ENCODE measurements around the gene TMEM108. TPM values are rescaled to one million over a fixed set of nuclear protein-coding genes. Genes with fewer than 3 reads are reported as not detected.

The TMEM108 gene
- total RNA-seq, 2 experiments from 2014 or later = not detected

- BruUV-seq (replicated peaks) = no TSS peak
- H3K4me2 ChIP-seq (ENCODE audit: low read length) = no peak overlapping the region
- no peaks in the 10 kb centered on the region for H3K9me2 ChIP-seq (ENCODE audit: insufficient read depth, low read length)
- CTCF ChIA-PET (ENCODE audit: unreplicated experiment) = no interaction called here
- no peak for TF ChIP-seq CTCF (conservative IDR thresholded peaks at IDR 0.05; ENCODE audit: low read length)
- no peak for TF ChIP-seq EZH2phosphoT487 (IDR thresholded peaks at IDR 0.05; ENCODE audit: borderline replicate concordance, low read depth, low read length)
- no peaks in the 10 kb centered on the region for H3K79me2 ChIP-seq (ENCODE audit: insufficient read depth, low read depth, low read length)
- H3K27ac ChIP-seq (ENCODE audit: low read depth, low read length, poor library complexity, severe bottlenecking) = no peak overlapping the region
- H3K9me3 ChIP-seq (ENCODE audit: low read length) = no peaks in the 10 kb centered on the region
- POLR2A ChIA-PET = no interaction called here
- DNase-seq (ENCODE audit: low spot score) = no peak
- no peaks in the 10 kb centered on the region for H4K20me1 ChIP-seq (ENCODE audit: insufficient read depth, low read length)
- H3K36me3 ChIP-seq (ENCODE audit: insufficient read depth, low read length) = no peaks in the 10 kb centered on the region
- H2AFZ ChIP-seq (ENCODE audit: low read length) = no peak overlapping the region
- H3K4me1 ChIP-seq (ENCODE audit: insufficient read depth, low read length, poor library complexity, severe bottlenecking) = no peaks in the 10 kb centered on the region
- no peak overlapping the region for H3K4me3 ChIP-seq (ENCODE audit: low read depth, low read length, poor library complexity, severe bottlenecking)
- intact Hi-C loops (cut with micrococcal nuclease; ENCODE audit: unreplicated experiment) = no loop called here
Measured at GRCh38 chr3:133058831-133059230, 20.6 kb downstream of the TMEM108 start.

GRCh38 chr3:133065193-133065961 is 27.2 kb downstream of the TMEM108 start:
- H3K27ac ChIP-seq (ENCODE audit: low read depth, low read length, poor library complexity, severe bottlenecking) = no peak overlapping the region
- no peak overlapping the region for H3K4me3 ChIP-seq (ENCODE audit: low read depth, low read length, poor library complexity, severe bottlenecking)
- H3K9me3 ChIP-seq (ENCODE audit: low read length) = no peaks in the 10 kb centered on the region
- BruUV-seq (replicated peaks) = no TSS peak
- H2AFZ ChIP-seq (ENCODE audit: low read length) = no peak overlapping the region
- no peak for DNase-seq (ENCODE audit: low spot score)
- H3K36me3 ChIP-seq (ENCODE audit: insufficient read depth, low read length) = no peaks in the 10 kb centered on the region
- no peaks in the 10 kb centered on the region for H4K20me1 ChIP-seq (ENCODE audit: insufficient read depth, low read length)
- intact Hi-C loops (cut with micrococcal nuclease; ENCODE audit: unreplicated experiment) = no loop called here
- TF ChIP-seq CTCF (conservative IDR thresholded peaks at IDR 0.05; ENCODE audit: low read length) = no peak
- no peak for TF ChIP-seq EZH2phosphoT487 (IDR thresholded peaks at IDR 0.05; ENCODE audit: borderline replicate concordance, low read depth, low read length)
- CTCF ChIA-PET (ENCODE audit: unreplicated experiment) = no interaction called here
- no peaks in the 10 kb centered on the region for H3K9me2 ChIP-seq (ENCODE audit: insufficient read depth, low read length)
- POLR2A ChIA-PET = interaction anchor here (0.7 kb wide), 1 partner anchor 883 kb away, joined by 4 read pairs; no protein-coding TSS in a partner anchor
- no peaks in the 10 kb centered on the region for H3K4me1 ChIP-seq (ENCODE audit: insufficient read depth, low read length, poor library complexity, severe bottlenecking)
- no peaks in the 10 kb centered on the region for H3K79me2 ChIP-seq (ENCODE audit: insufficient read depth, low read depth, low read length)
- H3K4me2 ChIP-seq (ENCODE audit: low read length) = no peak overlapping the region

DNA sequence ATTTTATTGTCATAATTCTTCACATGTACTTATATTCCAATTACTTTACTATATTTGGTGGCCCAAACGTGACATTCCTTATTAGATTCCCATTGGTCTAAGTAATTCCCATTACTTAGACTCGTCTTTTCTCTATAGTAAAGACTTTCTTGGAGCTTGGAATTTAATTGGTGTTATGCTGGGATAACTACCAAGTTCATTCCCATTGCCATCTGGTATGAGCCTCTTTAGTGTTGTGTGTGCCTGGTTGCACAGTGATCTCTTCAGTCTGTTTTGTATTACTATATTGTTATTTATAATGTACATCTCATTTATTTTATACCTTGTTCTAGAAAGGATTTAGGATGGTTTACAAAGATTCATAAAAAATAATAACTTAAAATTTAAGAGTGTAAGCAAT is 27.8 kb downstream of the TMEM108 start:
- POLR2A ChIA-PET = interaction anchor here (0.7 kb wide), 1 partner anchor 883 kb away, joined by 4 read pairs; no protein-coding TSS in a partner anchor
- H3K4me2 ChIP-seq (ENCODE audit: low read length) = no peak overlapping the region
- no peaks in the 10 kb centered on the region for H3K79me2 ChIP-seq (ENCODE audit: insufficient read depth, low read depth, low read length)
- no peak overlapping the region for H3K4me3 ChIP-seq (ENCODE audit: low read depth, low read length, poor library complexity, severe bottlenecking)
- no peak overlapping the region for H2AFZ ChIP-seq (ENCODE audit: low read length)
- H3K9me2 ChIP-seq (ENCODE audit: insufficient read depth, low read length) = no peaks in the 10 kb centered on the region
- no peaks in the 10 kb centered on the region for H3K4me1 ChIP-seq (ENCODE audit: insufficient read depth, low read length, poor library complexity, severe bottlenecking)
- BruUV-seq (replicated peaks) = no TSS peak
- intact Hi-C loops (cut with micrococcal nuclease; ENCODE audit: unreplicated experiment) = no loop called here
- no peaks in the 10 kb centered on the region for H3K36me3 ChIP-seq (ENCODE audit: insufficient read depth, low read length)
- TF ChIP-seq EZH2phosphoT487 (IDR thresholded peaks at IDR 0.05; ENCODE audit: borderline replicate concordance, low read depth, low read length) (no peak), CTCF (conservative IDR thresholded peaks at IDR 0.05; ENCODE audit: low read length) (no peak)
- H4K20me1 ChIP-seq (ENCODE audit: insufficient read depth, low read length) = no peaks in the 10 kb centered on the region
- H3K9me3 ChIP-seq (ENCODE audit: low read length) = no peaks in the 10 kb centered on the region
- CTCF ChIA-PET (ENCODE audit: unreplicated experiment) = no interaction called here
- no peak overlapping the region for H3K27ac ChIP-seq (ENCODE audit: low read depth, low read length, poor library complexity, severe bottlenecking)
- DNase-seq (ENCODE audit: low spot score) = no peak
